SK-N-SH (cell line): Measurements from ENCODE around the gene ASPG. TPM values are rescaled to one million over a fixed set of nuclear protein-coding genes. Genes with fewer than 3 reads are reported as not detected.

Experiments
- CTCF ChIA-PET: fragments of 300-600, 350-600 bp; formaldehyde crosslinking; extraction: SDS; loops from one replicate; lab custom pipeline; 2021; lab: Yijun Ruan, JAX
- POLR2A ChIA-PET: fragments of 350-600 bp; sonication (Branson Sonifier 250); formaldehyde crosslinking; extraction: SDS; loops from one replicate; lab custom pipeline; 2020; ENCODE audit warnings: antibody characterized with exemption, inconsistent platforms; lab: Yijun Ruan, JAX
- DNase-seq: peaks from one replicate; pipeline ENCODE4 v3.0.0; 2012
- H2AFZ ChIP-seq: fragments of 200-600 bp; sonication (generic); 2 replicates; pipeline ENCODE4 v1.8.1; 2016; ENCODE audit warnings: antibody characterized with exemption, mild to moderate bottlenecking, low read depth
- H3F3A ChIP-seq: fragments of 200-600 bp; sonication (generic); replicated peaks from 2 replicates; pipeline ENCODE3; 2016; ENCODE audit warnings: antibody characterized with exemption, mild to moderate bottlenecking; ENCODE audit not compliant: insufficient read depth
- H3K27ac ChIP-seq, 2 experiments: fragments of 200-500 bp in 1 of 2; fragments of 200-600 bp in 1 of 2; sonication (Bioruptor generic) in 1 of 2; sonication (generic), shearing (Covaris generic) in 1 of 2; 2 replicates each; pipeline versions ENCODE4 v1.5.1 to v1.6.1; 2014 to 2016; ENCODE audit warnings: low read depth in 2 of 2, inconsistent platforms in 1 of 2, low read length in 1 of 2, mild to moderate bottlenecking in 1 of 2, mixed read lengths in 1 of 2
- H3K27me3 ChIP-seq: fragments of 200-600 bp; sonication (generic), shearing (Covaris generic); 2 replicates; pipeline ENCODE4 v1.6.1; 2016; ENCODE audit warnings: mixed run types; ENCODE audit not compliant: insufficient read depth
- H3K36me3 ChIP-seq, 2 experiments: fragments of 200-500 bp in 1 of 2; fragments of 200-600 bp in 1 of 2; sonication (Bioruptor generic) in 1 of 2; sonication (generic) in 1 of 2; replicated peaks in 1 of 2; 2 replicates each; pipeline versions ENCODE3 to v1.5.1; 2014 to 2016; ENCODE audit warnings: low read length in 1 of 2, mild to moderate bottlenecking in 1 of 2; ENCODE audit not compliant: insufficient read depth in 2 of 2, control insufficient read depth in 1 of 2
- H3K4me1 ChIP-seq, 2 experiments: fragments of 200-500 bp in 1 of 2; fragments of 200-600 bp in 1 of 2; sonication (Bioruptor generic) in 1 of 2; sonication (generic), shearing (Covaris generic) in 1 of 2; 2 replicates each; pipeline versions ENCODE4 v1.5.1 to v1.6.1; 2014 to 2016; ENCODE audit warnings: low read depth in 1 of 2, low read length in 1 of 2, mixed run types in 1 of 2; ENCODE audit not compliant: insufficient read depth in 2 of 2, control insufficient read depth in 1 of 2
- H3K4me2 ChIP-seq: fragments of 200-600 bp; sonication (generic), shearing (Covaris generic); 2 replicates; pipeline ENCODE4 v1.6.1; 2017; ENCODE audit warnings: mixed run types
- H3K4me3 ChIP-seq, 2 experiments: fragments of 200-500 bp in 1 of 2; fragments of 200-600 bp in 1 of 2; sonication (Bioruptor generic) in 1 of 2; sonication (generic), shearing (Covaris generic) in 1 of 2; 2 replicates each; pipeline versions ENCODE4 v1.5.1 to v1.8.1; 2014 to 2016; ENCODE audit warnings: low read depth in 2 of 2, inconsistent platforms in 1 of 2, low read length in 1 of 2, mild to moderate bottlenecking in 1 of 2, mixed read lengths in 1 of 2, moderate library complexity in 1 of 2
- H3K79me2 ChIP-seq: fragments of 200-600 bp; sonication (generic); 2 replicates; pipeline ENCODE4 v1.8.1; 2017; ENCODE audit warnings: mild to moderate bottlenecking; ENCODE audit not compliant: insufficient read depth
- H3K9ac ChIP-seq: fragments of 200-600 bp; sonication (generic); 2 replicates; pipeline ENCODE4 v1.6.1; 2017; ENCODE audit warnings: mixed run types
- H3K9me2 ChIP-seq: fragments of 200-600 bp; sonication (generic); 2 replicates; pipeline ENCODE4 v1.6.1; 2017; ENCODE audit warnings: mixed run types
- H3K9me3 ChIP-seq: fragments of 200-600 bp; sonication (generic); 2 replicates; pipeline ENCODE4 v1.6.1; 2017; ENCODE audit warnings: mixed run types, mild to moderate bottlenecking, moderate library complexity
- H4K20me1 ChIP-seq: fragments of 200-600 bp; sonication (generic); 2 replicates; pipeline ENCODE4 v1.6.1; 2017; ENCODE audit warnings: mild to moderate bottlenecking, mixed run types; ENCODE audit not compliant: insufficient read depth
- CHD2 ChIP-seq: fragments of 150-350 bp; IDR thresholded peaks from 2 replicates; pipeline ENCODE4 v1.6.1; 2018; ENCODE audit warnings: low read length; ENCODE audit not compliant: partially characterized antibody
- CTCF ChIP-seq: fragments of 200-600 bp; sonication (generic); IDR thresholded peaks from 2 replicates; pipeline ENCODE4 v1.6.1; 2017; ENCODE audit warnings: antibody characterized with exemption, mild to moderate bottlenecking, moderate library complexity
- ELF1 ChIP-seq: IDR thresholded peaks from 2 replicates; pipeline ENCODE4 v1.4.0; 2012
- EP300 ChIP-seq, 2 experiments: IDR thresholded peaks; 2 replicates each; pipeline versions ENCODE4 v1.4.0 to v1.6.1; 2012; ENCODE audit warnings: borderline replicate concordance in 1 of 2, low read depth in 1 of 2, low read length in 1 of 2
- FOSL2 ChIP-seq: IDR thresholded peaks from 2 replicates; pipeline ENCODE4 v1.4.0; 2012; ENCODE audit warnings: low read depth, mild to moderate bottlenecking, moderate library complexity, borderline replicate concordance
- FOXJ3 ChIP-seq: sonication (generic); formaldehyde crosslinking; IDR thresholded peaks from 2 replicates; pipeline ENCODE4 v1.5.1; 2020; ENCODE audit warnings: mild to moderate bottlenecking, missing genetic modification reagents
- FOXM1 ChIP-seq: IDR thresholded peaks from 2 replicates; pipeline ENCODE4 v1.4.0; 2012; ENCODE audit warnings: low read depth, mild to moderate bottlenecking
- GATA2 ChIP-seq: sonication (generic); formaldehyde crosslinking; IDR thresholded peaks from 2 replicates; pipeline ENCODE4 v1.5.0; 2020; ENCODE audit warnings: mild to moderate bottlenecking, missing genetic modification reagents
- MEF2A ChIP-seq: IDR thresholded peaks from 2 replicates; pipeline ENCODE4 v1.4.0; 2012; ENCODE audit warnings: low read depth, borderline replicate concordance
- MXI1 ChIP-seq: IDR thresholded peaks from 2 replicates; pipeline ENCODE4 v1.6.1; 2012; ENCODE audit warnings: mild to moderate bottlenecking, low read depth, low read length, improper control_type of control experiment
- POLR2AphosphoS5 ChIP-seq: IDR thresholded peaks from 2 replicates; pipeline ENCODE4 v1.6.1; 2012; ENCODE audit warnings: low read depth, low read length
- RAD21 ChIP-seq: IDR thresholded peaks from 2 replicates; pipeline ENCODE4 v1.6.1; 2012; ENCODE audit warnings: mild to moderate bottlenecking, low read length
- RCOR1 ChIP-seq: fragments of 150-350 bp; IDR thresholded peaks from 2 replicates; pipeline ENCODE4 v1.6.1; 2017; ENCODE audit warnings: antibody characterized with exemption, low read length
- RFX5 ChIP-seq: IDR thresholded peaks from 2 replicates; pipeline ENCODE4 v1.6.1; 2012; ENCODE audit warnings: mild to moderate bottlenecking, improper control_type of control experiment, low read length
- RXRA ChIP-seq: IDR thresholded peaks from 2 replicates; pipeline ENCODE4 v1.4.0; 2012; ENCODE audit warnings: low read depth, mild to moderate bottlenecking, borderline replicate concordance
- TAF1 ChIP-seq: IDR thresholded peaks from 2 replicates; pipeline ENCODE4 v1.6.1; 2012; ENCODE audit warnings: low read depth, mild to moderate bottlenecking, low read length, moderate library complexity, borderline replicate concordance
- TEAD4 ChIP-seq: IDR thresholded peaks from 2 replicates; pipeline ENCODE4 v1.4.0; 2012; ENCODE audit warnings: mild to moderate bottlenecking, borderline replicate concordance; ENCODE audit not compliant: insufficient read depth
- USF1 ChIP-seq: IDR thresholded peaks from 2 replicates; pipeline ENCODE4 v1.4.0; 2012; ENCODE audit warnings: low read depth, borderline replicate concordance
- USF2 ChIP-seq: fragments of 150-350 bp; IDR thresholded peaks from 2 replicates; pipeline ENCODE4 v1.6.1; 2017; ENCODE audit warnings: antibody characterized with exemption, low read length, low read depth, borderline replicate concordance
- WGBS: methylation state at CpG from one replicate; pipeline ENCODE4 v1.1.6; 2017; ENCODE audit warnings: low lambda C conversion rate; 5-methylcytosine and 5-hydroxymethylcytosine counted together
- polyA plus RNA-seq, 3 experiments: library from polyadenylated mRNA; depleted of rRNA; stranded (reverse); fragments of >200 nt; gene quantifications; 2 replicates each; pipeline ENCODE4 v1.2.3, GENCODE V29; 2012
- TF ChIP-seq, protein P1 (sequence below): IDR thresholded peaks from 2 replicates; pipeline ENCODE4; 2012
- TF ChIP-seq, protein P2 (sequence below): IDR thresholded peaks from 2 replicates; pipeline ENCODE4 v1.4.0; 2012; ENCODE audit warnings: low read depth, borderline replicate concordance
- TF ChIP-seq, protein P3 (sequence below): IDR thresholded peaks from 2 replicates; pipeline ENCODE4 v1.4.0; 2012; ENCODE audit warnings: low read depth

The ASPG gene
- polyA plus RNA-seq, 1 of the 3 experiments (the other 2 are of a cell fraction) = not detected

DNA sequence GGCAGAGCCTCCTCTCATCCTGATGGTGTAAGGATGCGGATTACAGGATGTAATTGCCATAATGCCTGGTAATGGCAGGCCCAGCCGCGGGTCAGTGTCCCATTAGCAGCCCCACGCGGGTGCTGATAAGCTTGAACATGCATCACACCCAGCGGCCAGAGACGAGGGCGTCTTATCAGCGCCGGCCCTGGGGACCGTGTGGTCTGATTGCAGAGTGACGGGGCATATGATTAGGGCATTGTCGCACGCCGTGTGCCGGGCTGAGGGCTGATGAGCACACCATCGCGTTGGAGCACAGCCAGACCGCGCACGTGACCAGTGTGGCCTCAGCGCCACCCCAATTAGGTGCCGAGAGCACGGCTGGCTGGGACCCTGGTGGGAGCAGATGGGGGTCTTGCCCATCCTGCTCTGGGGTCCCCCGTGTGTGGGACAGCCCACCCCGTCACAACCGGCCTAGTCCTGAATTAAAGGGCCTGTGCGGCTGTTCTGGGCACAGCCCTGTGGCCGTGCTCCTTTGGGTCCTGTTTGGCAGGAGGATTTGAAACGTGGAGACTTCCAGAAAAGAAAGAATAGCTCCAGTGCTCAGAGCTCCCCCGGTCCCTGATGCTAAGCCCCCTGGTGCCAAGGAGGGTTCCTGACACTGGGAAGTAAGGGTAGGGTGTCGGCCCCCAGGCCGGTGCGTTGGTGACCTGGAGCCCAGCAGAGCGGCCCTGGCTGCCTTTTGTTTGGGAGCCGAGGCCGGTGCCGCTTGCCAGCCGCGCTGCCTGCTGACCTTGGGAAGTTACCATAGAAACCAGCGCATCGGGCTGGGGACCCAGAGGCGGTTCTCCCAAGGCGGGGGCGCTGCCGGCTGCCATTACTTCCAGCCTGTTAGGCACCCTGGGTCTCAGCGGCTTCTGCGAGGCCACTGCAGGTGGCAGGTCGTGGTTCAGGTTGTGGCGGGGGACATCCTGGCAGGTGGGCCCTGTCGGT is 73.6 kb downstream of the ASPG start:
- POLR2A ChIA-PET = interaction anchor here (1.0 to 1.7 kb wide), 5 partner anchors 9 to 405 kb away, joined by 3 to 8 read pairs (median 4); no protein-coding TSS in a partner anchor
- CTCF ChIA-PET = interaction anchor here (0.6 to 3.1 kb wide), 15 partner anchors 9 to 405 kb away, joined by 3 to 23 read pairs (median 7); no protein-coding TSS in a partner anchor
- H2AFZ ChIP-seq = no peak overlapping the region
- TF ChIP-seq MXI1 (peak; percentile 90), ELF1 (no peak), RAD21 (peak; percentile 18; the same call in 1 of the 2 replicates), FOSL2 (no peak), TEAD4 (no peak), RXRA (no peak), TAF1 (no peak), FOXM1 (no peak), USF1 (peak; percentile 65; the same call in 1 of the 2 replicates), MEF2A (no peak), FOXJ3 (CRISPR knock-in tag) (peak; percentile 96), USF2 (no peak), CTCF (no peak), RCOR1 (peak; percentile 86; the same call in 1 of the 2 replicates), EP300 (IDR thresholded peaks at IDR 0.05; ENCODE audit: borderline replicate concordance in 1 of 2, low read depth in 1 of 2, low read length in 1 of 2) (peak in 1 of 2 experiments; percentile 91; a peak in 2 of 4 replicates), RFX5 (no peak), CHD2 (peak; percentile 74), GATA2 (peak; percentile 100), POLR2AphosphoS5 (no peak)
- TF ChIP-seq, protein P1, sequence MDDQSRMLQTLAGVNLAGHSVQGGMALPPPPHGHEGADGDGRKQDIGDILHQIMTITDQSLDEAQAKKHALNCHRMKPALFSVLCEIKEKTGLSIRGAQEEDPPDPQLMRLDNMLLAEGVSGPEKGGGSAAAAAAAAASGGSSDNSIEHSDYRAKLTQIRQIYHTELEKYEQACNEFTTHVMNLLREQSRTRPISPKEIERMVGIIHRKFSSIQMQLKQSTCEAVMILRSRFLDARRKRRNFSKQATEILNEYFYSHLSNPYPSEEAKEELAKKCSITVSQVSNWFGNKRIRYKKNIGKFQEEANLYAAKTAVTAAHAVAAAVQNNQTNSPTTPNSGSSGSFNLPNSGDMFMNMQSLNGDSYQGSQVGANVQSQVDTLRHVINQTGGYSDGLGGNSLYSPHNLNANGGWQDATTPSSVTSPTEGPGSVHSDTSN = no peak
- TF ChIP-seq, protein P2, sequence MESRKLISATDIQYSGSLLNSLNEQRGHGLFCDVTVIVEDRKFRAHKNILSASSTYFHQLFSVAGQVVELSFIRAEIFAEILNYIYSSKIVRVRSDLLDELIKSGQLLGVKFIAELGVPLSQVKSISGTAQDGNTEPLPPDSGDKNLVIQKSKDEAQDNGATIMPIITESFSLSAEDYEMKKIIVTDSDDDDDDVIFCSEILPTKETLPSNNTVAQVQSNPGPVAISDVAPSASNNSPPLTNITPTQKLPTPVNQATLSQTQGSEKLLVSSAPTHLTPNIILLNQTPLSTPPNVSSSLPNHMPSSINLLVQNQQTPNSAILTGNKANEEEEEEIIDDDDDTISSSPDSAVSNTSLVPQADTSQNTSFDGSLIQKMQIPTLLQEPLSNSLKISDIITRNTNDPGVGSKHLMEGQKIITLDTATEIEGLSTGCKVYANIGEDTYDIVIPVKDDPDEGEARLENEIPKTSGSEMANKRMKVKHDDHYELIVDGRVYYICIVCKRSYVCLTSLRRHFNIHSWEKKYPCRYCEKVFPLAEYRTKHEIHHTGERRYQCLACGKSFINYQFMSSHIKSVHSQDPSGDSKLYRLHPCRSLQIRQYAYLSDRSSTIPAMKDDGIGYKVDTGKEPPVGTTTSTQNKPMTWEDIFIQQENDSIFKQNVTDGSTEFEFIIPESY = no peak
- TF ChIP-seq, protein P3, sequence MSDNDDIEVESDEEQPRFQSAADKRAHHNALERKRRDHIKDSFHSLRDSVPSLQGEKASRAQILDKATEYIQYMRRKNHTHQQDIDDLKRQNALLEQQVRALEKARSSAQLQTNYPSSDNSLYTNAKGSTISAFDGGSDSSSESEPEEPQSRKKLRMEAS = no peak

More for the DNA sequence above, 73.6 kb downstream of the ASPG start:
- peak; percentile 95 for DNase-seq
- H3K27ac ChIP-seq = peak overlapping the region in 1 of 2 experiments; percentile 96; a peak in 2 of 4 replicates
- no peaks in the 10 kb centered on the region for H4K20me1 ChIP-seq
- H3F3A ChIP-seq = no peaks in the 10 kb centered on the region
- 72% methylated on average over 37 of the region's 51 CpGs for WGBS
- no peaks in the 10 kb centered on the region for H3K27me3 ChIP-seq
- no peaks in the 10 kb centered on the region for H3K9me2 ChIP-seq
- H3K9ac ChIP-seq = no peak overlapping the region
- H3K4me1 ChIP-seq = peaks cover 0 to 75% of the 10 kb centered on the region in 2 experiments; a peak in 1 of 4 replicates
- H3K9me3 ChIP-seq = no peaks in the 10 kb centered on the region
- H3K4me2 ChIP-seq = no peak overlapping the region
- H3K36me3 ChIP-seq = no peaks in the 10 kb centered on the region
- no peaks in the 10 kb centered on the region for H3K79me2 ChIP-seq
- no peak overlapping the region for H3K4me3 ChIP-seq
